ENCODE data around the gene ARFGAP1.

GRCh38 chr20:63318391-63319163, 46.0 kb downstream of the ARFGAP1 start:
- TF ChIP-seq EZH2 (IDR thresholded peaks at IDR 0.05) (no peak), POLR2AphosphoS5 (IDR thresholded peaks at IDR 0.05; ENCODE audit: borderline replicate concordance, low read depth, low read length) (no peak), FOXP2 (optimal IDR thresholded peaks at IDR 0.05; ENCODE audit: control extremely low read depth, extremely low read length, insufficient read depth) (no peak)
